Measurements from ENCODE around the gene BCAR1.
A peak's percentile ranks its signal among the peaks of the same experiment; 100 is the strongest.
"Not testable (repeated sequence)": the region's sequence is repeated elsewhere in the genome, so short reads cannot be mapped to it uniquely, and the experiment has no call there.

BCAR1 gene

DNA sequence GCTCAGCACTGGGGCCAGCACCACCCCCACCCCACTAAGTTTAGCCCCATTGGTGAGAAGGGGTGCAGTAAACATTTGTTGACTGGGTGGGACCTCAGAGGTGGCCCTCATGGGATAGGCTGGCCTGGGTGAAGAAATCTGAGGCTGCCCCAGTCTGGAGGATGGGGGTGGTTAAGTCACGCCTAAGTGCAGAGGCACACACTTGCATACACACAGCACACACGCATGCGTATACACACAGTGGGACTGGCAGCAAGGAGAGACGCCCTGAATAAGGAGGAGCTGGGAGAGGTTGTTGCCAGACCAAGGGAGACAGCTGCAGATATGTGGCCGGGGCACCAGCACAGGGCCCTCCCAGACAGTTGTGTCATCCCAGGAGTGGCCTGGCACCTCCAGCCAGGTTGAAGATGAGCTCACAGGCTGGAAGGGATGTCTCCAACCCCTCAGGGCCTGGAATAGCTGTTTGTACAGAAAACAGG lies 3.0 kb upstream of the BCAR1 start:
- peak; percentile 86 for DNase-seq

DNA sequence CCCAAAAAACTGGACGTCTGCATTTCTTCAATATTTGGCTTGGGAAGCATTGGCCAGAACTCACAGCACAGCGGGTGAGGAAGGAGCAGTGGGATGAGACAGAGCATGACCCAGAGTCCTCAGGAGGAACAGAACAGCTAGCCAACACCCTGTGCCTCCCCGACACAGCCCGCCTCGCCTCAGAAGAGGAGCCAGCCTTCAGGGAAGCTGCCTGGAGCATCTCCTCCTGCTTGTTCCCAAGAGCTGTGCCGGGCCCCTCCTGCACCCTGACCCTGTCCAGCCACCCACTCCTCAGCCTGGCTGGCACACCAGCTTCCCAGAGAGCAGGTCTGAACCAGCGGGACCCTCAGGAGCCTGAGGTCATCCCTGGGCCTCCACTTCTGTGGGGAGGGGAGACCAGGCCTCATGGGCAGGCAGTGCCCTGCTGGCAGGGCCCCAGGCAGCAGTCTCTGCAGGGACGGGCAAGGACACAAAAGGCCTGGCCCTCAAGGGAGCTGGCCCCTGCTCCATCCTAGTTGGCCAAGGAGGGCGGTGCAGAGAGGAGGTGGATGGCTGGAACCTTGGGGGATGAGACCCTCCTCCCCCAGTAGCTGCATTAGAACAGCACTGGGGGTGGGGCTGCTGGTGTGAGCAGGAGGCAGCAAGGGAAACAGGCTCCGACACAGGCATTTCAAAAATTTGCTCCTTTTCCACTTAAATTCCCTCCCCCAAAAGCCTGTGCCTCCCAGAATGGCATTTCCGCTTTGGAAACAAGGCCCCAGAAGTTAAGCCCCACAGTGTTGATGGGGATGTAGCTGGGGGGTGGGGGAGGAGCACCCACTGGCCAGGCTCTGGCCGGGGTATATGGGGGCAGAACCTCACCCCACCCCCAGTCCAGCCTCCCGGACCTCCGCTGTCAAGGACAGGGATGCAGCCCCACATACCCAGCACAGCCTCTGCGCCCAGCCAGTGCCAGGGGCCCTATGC lies 1.8 kb upstream of the BCAR1 start:
- peak; percentile 94 for DNase-seq

DNA sequence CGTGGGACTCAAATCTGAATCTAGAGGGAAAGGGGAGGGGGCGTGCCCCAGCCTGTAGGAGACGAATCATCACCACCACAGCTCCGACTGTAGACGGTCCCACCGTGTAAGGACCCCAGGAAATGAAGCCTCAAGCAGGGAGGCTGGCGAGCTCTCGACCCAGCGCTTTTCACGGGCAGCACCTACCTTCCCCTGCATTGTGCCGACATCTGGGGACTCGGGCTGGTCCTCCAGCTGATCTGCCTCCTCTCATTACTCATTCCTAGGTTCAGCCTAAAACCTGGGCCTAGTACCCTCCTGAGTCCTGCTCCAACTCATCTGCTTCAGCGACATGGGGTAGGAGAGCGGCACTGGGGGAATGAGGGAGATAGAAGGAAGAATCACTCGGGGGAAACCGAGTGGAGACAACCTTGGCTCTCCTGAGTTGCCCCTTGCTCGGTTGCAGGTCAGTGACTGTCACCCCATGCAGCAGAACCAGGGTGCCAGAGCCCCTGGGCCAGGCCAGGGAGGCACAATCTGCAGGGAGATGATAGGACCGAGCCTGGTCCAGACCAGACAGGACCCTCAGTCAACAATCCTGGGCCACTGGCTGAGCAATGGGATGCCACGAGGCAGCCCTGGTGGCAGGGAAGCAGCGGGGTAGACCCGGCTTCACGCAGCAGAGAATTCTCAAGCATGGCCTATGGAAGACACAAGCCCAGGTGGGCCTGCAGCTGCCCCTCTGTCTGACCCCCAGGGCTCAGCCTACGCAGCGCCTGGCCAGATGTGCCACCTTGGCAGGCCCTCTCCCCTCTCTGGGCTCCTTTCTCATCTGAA lies 833 bp upstream of the BCAR1 start:
- DNase-seq: no peak

DNA sequence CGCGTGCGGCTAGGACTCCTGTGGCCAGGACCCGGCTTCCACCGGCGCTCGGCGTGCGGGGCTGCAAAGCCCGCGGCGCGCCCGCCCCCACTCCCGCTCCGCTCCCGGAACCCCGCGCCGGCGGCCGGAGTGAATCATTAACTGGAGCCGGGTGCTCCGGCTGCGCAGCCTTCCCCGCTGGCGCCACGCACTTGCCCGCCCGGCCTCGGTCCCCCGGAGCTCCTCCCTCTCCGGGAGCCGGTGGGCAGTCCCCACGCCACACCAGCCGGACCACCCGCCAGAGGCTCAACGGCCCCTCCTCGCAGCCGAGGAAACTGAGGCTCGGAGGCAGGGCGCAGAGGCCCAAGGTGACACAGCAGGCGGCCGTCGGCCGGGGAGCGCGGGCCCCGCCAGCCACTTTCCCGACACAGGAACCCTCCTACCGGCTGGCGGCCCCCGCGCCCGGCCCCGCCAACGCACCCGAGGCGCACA lies 580 bp downstream of the BCAR1 start:
- DNase-seq: no peak

DNA sequence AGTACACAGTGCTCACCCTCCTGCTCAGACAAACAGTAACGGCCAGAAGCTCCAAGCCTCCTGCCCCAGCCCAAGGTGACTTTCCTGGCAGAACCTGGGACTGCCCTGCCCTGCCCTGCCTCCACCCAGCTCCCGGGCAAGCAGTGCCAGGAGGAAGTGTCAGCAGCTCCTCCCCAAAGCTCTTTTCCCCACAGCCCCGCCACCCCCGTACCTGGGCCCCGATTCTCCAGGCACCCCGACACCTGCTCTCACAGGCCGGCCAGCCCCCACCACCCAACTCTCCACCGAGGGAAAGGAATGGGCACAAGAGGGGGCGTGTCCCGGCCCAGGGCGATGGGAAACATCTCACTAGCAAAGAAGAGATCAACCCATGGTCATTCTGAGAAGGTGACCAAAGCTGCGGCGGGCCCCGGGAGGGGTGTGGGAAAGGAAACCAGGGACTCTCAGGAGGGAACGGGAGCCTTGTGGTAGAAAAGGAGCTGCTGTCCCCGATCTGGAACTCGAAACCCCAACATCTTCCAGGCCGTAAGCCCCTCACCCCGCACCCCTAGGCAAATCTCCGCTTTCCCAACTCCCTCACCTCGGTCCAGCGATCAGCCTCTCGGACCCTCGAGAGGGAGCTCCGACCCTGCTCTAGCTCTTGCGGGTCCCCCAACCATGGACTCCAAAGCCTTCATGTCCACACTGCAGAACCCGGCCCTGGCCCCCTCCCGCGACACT lies 1.2 kb downstream of the BCAR1 start:
- peak; percentile 46 for DNase-seq

DNA sequence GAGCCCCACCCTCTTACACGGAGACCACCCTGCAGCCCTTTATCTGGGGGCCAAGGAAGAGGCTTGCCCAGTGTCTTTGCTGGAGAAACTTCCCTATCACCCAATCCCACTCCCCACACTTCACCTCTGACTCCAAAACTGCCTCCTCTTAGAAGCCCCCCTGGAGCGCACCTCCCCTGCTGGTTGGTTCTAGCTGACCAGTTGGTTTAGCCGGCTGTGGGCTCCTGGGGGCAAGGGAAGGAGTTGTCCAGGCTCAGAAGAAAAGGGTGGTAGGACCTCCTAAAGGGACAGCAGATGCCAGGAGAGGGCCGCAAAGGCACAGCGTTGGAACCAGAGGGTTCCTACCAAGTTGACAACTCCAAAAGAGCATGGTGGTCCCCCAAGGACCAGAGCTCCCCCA lies 2.0 kb downstream of the BCAR1 start:
- DNase-seq: no peak

DNA sequence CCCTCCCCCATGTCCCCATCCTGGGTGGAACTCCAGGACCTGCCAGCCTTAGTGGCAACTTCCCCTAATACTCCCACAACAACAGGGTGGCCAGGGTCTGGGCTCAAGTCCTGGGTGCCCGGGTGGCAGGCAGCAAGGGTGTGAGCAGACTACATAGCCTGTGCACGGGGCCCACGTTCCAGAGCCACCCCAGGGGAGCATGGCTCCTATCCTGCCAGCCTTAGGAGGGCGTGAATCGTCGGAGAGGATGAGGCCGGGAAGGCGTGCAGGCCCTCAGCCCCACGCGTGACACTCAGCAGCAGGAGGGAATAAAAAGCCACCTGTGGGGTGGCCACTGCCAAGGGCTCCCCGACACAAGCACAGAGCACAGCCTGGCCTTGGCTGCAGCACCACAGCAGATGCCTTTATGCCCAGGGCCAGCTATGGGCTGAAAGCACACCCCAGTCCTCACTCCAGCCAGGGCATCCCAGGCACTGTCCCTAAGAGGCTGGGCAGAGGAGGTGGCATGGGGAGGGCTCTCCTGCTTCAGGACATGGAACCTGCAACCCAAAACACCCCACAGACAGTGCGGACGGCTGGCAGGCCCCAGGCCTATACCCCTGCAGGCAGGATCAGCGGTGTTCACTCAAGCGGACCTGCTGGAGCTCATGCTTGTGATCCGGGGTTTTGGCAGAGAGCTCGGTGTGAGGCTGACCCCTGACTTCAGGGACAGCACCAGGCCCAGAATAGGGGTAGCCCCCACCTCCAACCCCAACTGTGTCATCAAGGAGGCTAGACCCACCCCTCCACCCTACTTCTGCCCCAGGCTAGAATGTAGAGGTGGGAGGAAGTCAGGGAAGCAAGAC lies 2.7 kb downstream of the BCAR1 start:
- no peak for DNase-seq

DNA sequence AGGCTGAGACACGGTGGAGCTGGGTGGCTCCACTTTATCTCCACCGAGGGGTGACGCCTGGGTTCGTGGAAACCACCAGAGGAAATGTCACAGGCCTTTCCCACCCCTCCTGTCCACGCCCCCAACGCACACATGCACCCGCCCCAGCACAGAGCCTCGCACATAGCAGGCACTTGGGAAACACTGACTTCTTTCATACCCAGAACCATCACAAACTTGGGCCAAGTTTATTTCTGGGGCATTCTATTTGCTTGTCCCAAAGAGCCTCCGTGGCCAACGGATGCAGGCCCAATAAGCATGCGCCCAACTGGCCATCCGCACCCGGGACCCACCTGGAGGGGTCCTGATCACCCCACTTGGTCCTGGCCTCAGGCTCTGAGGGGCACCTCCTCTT lies 3.3 kb downstream of the BCAR1 start:
- DNase-seq: no peak

DNA sequence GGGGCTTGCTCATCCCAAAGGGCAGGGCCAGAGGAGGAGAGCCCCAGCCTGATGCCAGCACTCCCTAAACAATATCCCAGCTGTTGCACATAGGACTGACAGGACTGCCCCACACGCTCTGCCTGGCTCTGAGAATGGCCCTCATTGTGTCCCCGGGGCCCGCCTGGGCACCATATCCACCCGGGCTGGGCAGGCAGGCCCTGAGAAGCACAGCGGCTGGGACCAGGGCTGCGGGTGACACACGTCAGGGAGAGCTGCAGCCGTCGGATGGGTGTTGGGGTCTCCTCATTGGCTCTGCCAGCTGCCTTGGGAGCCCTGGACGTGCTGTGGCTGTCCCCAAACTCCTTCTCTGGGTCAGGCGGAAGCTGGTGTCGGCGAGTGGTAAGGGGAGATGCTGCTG lies 4.2 kb downstream of the BCAR1 start:
- no peak for DNase-seq

DNA sequence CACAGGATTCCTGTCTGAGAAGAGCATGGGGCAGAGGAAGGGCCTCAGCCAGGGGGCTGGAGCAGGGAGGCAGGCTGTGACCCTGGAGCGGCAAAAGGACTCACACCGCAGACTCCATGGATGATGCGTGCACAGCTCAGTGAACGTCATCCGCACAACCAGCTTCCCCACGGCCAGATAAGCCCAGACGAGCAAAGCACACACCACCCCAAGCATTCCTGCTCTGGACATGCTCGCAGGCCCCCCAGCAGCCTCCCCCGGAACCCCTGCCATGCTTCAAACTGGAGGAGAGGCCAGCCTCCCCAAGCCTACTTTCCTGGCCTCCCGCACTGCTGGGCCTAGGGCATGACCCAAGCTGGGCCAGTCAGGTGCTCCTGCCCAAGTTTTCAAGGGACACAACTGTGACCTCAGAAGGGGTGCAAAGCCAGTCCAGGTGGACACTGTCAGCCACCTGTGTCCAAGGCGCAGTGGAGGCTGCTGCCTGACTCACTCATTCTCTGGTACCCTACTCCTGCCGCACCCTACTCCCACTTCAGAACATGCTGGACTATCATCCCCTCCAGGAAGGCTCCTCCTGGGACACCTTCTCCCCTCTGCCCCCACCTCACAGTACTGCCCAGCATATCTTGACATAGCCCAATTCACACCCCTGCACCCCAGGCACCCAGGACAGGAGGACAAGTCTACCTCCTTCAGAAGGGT lies 4.8 kb downstream of the BCAR1 start:
- peak; percentile 58 for DNase-seq

DNA sequence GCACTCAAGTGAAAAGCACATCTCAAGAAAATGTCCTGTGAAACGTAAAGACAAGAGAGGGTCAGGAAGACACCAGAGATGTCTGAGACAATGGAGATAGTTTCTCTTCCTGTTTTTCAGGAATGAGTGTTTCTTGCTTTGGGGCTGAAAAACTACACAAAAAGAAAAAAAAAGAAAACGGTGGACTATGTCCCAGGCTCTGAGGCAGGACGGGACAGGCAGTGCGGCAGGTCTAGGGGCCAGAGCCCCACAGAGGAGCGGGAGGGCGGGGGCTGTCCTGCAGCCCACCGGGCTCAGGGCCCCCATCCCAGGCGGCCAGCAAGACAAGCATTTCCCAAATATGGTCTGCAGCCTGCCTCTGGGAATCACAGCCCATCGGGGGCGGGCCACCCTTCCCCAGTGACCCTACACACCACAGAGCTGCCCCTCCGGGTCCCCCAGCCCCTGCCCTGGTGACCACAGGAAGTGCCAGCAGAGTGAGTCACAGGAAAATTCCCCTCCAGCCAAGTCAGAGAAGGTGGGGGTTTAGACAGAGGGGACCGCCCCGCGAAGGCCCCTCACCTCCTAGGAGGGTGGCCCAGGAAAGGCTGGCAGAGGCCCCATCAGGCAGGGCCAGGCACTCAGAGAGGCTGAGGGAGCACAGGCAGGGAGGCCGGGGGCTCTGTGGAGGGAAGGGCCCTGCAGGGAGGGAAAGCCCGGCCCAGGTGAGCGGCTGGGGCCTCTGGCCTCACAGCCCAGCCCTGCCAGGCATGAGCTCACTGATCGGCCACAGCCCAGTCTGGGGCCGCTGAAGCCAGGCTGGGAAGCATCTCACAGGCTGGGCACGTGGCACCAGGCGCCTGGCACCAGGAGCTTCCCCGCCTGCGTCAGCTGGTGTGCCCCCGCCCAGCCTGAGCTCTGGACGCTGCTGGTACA lies 6.3 kb downstream of the BCAR1 start:
- peak; percentile 99 for DNase-seq

DNA sequence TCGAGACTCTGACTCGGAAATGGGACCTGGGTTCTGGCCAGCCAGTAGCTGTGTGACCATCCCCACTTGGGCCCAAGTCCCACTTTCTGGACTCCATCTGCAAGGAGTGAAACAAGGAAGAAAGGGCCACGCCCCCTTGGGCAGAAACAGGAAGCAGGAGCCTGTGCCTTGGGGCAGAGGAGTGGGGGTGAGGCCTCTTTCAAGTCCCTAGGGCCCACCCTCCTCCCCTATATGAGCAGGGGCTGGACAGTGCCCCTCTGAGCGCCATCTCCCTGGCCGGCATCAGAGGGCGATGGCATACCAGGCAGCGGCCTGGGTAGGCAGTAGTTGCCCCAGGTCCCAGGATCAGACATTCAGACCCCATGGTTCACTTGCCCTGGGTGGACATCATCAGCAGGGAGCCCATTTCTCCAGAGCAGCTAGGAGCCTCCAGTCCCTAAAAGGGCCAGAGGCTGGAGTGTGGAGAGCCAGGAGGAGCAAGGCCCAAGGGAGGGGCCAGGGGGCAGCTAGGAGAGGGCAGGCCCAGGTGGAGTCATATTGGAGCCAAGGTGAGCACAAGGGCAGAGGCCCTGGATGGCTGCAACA lies 7.1 kb downstream of the BCAR1 start:
- peak; percentile 86 for DNase-seq

DNA sequence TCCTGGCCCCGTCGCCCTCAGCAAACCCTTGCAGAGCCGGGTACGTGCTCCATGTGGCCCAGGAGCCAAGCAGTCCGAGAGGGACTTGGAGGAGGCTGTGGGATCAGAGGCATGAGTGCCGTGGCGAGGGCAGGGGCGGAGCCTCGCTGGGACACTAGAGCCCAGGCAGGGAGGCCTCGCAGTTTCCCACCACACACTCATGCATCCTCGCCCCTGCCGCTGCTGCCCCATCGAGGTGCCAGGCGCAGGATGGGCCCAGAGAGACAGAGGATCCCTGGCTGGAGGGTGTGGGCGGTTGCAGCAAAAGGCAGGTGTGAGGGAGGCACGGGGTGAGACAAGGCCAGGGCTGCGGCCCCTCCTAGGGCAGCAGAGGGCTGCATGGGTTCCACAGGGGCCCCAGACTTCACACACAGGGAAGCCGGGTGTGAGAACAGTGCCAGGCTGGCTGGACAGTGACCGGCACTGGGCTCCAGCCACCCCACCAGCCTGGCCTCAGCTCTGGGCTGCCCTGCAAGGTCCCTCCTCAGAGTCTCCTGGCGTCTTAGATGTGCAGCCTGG lies 7.7 kb downstream of the BCAR1 start:
- no peak for DNase-seq

DNA sequence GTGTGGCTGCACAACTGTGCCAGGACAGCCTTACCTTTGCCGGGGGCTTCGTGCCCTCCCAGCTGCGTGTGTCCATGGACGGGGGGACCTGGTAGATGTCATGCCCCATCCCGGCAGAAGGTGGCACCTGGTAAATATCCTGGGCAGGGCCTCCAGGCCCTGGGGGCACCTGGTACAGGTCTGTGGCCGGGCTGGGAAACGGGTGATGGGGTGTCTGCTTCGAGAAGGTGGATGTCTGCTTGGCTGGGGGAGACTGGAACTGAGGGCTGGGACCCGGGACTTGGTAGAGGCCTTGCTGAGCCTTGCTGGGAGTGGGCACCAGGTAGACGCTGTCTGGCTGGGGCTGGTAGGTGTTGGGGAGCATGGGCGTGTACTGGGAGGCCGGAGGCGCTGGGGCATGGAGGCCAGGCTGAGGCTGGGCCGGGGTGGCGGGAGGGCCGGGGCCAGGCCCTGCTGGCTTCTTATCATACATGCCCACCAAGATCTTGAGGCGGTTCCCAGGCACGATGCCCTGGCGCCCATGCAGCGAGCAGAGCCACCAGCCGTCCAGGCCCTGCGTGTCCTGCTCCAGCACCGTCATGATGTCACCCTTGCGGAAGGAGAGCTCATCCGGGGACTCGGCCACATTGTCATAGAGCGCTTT lies 8.9 kb downstream of the BCAR1 start:
- not testable (repeated sequence) for DNase-seq

DNA sequence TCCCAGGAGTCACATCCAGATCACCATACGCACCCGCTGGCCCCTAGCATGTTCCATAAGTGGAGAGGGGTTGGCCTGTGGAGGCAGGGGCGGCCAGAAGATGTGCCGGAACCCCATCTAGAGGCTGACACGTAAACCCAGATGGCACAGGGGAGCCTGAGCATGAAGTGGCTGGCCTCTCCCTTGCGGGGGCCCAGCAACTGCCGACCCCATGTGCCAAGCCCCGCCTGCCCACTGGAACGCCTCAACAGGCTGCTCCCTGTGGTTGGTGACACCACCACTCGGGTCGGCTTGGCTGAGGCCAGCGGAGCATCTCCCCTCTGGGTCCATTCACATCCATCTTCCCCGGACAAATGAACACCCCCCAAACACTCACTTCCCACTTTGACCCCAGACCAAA lies 9.5 kb downstream of the BCAR1 start:
- DNase-seq: no peak

DNA sequence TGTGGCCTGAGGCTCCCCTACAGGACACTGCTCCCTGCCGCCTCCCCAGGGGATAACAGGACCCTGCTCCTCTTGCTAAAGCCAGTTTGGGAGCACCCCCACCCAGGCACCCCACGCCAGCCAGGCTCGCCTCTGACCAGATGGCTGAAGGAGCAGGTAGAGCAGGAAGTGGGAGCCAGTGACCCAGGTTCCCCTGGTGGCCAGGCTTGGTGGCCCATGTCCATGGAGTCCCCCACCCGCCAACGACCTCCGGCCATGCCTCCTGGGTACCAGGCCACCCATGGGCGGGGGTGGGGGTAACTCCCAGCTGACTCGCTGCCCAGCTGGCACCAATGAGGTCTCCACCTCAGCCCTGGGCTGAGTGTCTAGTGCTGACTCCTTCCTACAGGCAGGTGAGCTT lies 10.0 kb downstream of the BCAR1 start:
- DNase-seq: no peak

DNA sequence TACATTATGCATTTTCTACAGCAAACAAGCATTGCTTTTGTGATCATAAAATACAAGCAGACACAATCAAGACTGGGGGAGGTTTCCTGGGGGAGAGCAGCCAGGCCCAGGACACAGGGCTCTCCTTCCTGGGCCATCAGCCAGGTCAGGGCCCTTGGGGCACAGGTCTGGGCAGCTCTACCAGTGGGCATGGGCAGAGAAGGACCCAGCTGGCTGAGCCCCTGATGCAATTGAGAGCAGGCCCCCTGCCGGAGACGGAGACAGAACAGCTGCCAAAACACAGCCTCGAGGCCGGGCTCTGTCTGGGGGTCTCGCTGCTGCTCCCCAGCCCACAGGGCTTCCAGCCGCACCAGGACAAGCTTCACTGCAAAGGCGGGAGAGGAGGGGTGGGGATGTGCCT lies 10.8 kb downstream of the BCAR1 start:
- not testable (repeated sequence) for DNase-seq

DNA sequence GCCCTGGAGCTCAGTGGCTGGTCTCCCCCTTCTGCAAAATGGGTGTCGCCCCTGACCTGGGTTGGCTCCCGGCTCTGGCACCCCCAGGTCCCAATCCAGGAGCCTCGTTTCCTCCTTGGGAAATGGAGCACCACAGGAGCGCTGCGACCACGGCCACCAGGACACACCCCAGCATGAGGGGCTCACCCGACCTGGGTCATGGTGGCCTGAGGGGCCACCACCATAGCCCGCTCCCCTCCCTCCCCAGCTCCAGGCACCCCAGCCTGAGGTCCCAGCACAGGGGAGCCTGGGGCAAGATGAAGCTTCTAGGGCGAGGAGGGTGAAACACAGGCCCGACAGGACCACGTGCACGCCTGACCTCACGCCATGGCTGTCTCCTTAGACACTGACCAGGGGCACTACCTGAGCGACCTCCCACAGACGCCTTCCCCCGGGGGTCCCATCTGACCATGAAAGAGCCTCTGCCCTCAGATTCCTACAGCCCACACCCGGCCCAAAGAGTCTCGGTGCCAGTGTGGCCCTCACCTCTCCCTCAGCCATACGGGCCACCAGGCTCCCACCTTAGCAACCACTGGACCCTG lies 11.8 kb downstream of the BCAR1 start:
- DNase-seq: no peak

Data from EL (cell line).